Amygdala (tissue), 56 donors: ENCODE data around the gene ZNF226.
A peak's percentile ranks its signal among the peaks of the same experiment; 100 is the strongest.
"Not testable (repeated sequence)": the region's sequence is repeated elsewhere in the genome, so short reads cannot be mapped to it uniquely, and the experiment has no call there.

Experiments
- DNase-seq, 56 donors: peaks; one replicate each; lab custom pipeline; 2025; lab: John Stamatoyannopoulos, UW

The ZNF226 gene

DNA sequence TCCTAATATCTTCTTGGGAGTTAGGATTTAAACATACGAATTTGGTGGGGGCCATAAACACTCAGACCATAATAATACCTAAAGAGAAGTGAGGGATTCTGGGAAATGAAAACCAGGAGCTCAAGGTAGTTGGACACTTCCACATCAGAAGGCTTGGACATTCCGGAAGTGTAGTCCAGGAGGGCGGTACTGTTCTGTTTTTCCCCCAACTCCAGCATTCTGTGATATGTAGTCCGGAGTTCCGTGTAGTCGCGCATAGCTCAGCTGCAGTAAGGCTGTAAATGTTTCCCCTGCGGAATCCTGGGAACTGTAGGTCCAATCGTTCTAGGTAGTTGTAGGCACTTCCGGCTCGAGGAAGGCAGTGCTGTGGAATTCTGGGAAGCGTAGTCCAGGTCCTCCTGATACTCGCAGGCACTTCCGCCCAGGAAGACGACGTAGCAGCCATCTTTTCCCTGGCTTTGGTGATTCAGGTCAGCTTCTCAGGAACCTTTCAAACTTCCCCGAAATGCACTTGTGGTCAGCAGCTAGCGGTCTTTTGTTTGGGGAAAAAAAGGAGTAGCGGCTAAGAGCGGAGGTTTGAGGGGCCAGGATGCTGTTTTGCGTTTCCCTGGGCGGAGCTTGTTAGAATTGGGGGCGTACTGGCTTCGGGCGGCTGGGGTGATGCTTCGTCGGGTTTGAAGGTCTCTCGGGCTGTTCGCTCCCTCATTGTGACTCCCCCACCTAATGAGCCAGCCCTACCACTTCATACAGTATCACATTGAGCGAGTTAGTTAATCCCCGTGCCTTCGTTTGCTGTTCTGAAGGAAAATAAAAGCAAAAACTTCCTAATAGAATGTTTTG lies at the start of gene ZNF226:
ZNF226 (plus strand) TSS at position 428 of the 840 bp plus-strand sequence. CDS start 4,981 bp downstream, outside the sequence.
- DNase-seq: peak; percentile 45 to 99 (median 92)

DNA sequence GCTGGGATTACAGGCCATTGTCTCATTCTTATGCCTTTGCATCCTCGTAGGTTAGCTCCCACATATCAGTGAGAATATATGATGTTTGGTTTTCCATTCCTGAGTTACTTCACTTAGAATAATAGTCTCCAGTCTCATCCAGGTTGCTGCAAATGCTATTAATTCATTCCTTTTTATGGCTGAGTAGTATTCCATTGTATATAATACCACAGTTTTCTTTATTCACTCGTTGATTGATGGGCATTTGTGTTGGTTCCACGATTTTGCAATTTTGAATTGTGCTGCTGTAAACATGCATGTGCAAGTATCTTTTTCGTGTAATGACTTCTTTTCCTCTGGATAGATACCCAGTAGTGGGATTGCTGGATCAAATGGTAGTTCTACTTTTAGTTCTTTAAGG lies 43.7 kb upstream of the ZNF226 start:
- not testable (repeated sequence) for DNase-seq

DNA sequence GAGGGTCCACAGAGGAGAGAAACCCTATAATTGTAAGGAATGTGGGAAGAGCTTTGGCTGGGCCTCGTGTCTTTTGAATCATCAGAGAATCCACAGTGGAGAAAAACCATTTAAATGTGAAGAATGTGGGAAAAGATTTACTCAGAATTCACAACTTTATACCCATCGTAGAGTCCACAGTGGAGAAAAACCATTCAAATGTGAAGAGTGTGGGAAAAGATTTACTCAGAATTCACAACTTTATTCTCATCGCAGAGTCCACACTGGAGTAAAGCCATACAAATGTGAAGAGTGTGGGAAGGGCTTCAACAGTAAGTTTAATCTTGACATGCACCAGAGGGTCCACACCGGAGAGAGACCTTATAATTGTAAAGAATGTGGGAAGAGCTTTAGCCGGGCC lies 32.9 kb upstream of the ZNF226 start:
- no peak for DNase-seq

DNA sequence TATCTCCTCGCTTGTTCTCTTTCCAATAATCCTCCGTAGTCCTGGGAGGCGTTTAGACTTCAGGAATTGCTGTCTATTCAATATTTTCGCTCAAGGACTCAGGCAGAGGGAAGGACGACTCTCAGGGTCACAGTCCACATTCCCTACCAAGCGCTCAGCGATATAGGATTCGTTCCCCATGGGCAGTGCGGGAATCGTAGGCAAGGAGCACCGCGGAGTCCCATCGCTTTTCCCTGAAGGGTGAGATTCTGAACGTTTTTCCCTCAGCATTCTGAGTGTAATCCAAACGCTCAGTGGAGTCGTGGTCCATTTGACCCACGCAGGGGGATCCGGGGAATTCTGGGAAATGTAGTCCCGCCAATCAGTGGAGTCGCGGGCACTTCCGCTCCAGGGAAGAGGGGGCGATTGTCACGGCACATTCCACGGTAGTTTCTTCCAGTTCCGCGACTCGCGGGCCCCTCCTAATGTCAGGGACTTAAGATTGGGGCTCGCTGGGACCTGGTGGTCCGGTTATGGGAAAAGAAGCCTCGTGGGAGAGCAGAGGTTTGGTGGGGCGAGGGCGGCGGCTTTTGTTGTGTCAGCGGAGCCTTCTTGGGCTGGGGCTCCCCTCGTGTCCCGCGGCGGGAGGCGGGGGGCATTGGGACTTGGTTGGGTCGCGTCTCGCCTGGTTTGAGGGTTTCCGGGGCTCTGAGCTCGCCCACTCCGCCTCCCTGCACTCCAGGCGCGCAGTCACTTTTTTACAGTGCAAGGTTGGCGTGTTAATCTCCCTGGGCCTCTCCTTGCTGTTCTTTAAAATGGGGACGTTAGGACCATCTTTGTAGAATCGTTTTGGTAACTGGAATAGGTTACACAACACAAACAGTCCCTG lies 23.5 kb upstream of the ZNF226 start, which contains the start of gene ZNF234:
ZNF234 (plus strand) TSS at position 364 of the 868 bp plus-strand sequence. CDS start 3,079 bp downstream, outside the sequence.
- peak; percentile 24 to 93 (median 80) for DNase-seq

DNA sequence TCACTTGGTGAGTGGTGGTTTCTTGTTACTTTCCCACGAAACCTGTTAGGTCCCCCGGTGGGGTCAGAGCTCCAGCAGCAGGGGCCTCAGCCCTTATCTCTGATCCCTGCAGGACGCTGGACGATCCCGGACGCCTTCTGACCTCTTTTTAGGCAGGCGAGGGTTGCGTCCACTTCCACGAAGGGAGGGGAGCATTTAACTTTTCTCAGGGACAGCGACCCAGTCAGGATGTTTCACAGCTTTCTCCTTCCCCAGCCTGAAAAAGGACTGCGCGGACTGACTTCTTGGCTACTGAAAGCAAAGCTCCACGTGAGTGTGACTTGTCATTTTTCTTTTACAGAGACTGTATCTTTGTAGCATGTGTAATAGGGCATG lies 22.9 kb upstream of the ZNF226 start:
- peak in 4 of 56 donors; percentile 3 to 20 (median 10) for DNase-seq

DNA sequence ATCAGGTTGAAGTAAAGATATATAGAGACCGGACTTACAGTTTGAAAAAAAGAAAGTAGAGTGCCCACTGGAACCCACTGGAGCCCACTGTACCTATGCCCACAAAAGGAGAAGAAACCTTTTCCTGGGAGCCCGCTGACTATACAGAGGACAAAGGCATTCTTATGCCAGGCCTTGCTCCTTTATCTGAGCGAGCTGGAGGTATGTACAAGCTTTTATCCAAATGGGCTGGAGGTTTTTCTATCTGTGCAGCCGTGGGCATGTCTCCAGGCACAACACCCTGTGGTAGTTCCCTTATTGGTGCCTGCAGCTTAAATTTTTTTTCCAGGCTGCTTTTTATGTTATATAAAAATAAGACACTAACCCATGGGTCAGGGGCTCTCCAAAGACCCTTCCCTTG lies 15.1 kb upstream of the ZNF226 start:
- DNase-seq: no peak

DNA sequence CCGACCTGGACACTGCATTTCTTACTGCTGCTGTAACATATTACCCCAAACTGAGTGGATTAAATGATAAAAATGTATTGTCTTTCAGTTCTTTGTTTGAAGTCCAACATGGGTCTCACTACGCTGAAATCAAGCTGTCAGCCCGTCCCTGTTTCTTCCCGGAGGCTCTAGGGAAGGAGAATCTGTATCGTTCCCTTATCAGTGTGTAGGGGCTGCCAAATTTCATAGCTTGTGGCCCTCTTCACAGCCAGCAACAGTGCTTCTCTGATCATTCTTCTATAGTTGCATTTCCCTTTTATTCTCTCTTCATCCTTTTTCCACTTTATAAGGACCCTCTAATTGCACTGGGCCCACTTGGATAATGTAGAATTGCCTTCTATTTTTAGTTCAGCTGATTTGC lies 13.4 kb upstream of the ZNF226 start:
- DNase-seq: no peak

DNA sequence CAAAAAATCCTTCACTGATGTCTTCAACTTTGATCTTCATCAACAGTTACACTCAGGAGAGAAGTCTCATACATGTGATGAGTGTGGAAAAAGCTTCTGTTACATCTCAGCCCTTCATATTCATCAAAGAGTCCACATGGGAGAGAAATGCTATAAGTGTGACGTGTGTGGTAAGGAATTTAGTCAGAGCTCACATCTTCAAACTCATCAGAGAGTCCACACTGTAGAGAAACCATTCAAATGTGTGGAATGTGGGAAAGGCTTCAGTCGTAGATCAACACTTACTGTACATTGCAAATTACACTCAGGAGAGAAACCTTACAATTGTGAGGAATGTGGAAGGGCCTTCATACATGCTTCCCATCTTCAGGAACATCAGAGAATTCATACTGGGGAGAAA lies 8.4 kb upstream of the ZNF226 start:
- no peak for DNase-seq

DNA sequence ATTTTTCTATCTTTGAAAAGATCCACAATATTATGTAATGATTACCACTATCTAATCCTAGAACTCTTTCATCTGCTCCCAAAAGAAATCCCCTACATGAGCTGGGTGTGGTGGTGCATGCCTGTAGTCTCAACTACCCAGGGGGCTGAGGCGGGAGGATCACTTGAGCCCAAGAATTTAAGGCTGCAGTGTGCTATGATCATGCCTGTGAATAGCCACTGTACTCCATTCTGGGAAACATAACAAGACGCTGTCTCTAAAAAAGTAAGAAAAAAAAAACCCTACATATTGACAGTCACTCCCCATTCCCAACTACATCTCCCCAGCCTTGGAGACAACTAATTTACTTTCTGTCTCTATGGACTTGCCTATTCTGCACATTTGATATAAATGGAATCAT lies 1.1 kb upstream of the ZNF226 start:
- no peak for DNase-seq

DNA sequence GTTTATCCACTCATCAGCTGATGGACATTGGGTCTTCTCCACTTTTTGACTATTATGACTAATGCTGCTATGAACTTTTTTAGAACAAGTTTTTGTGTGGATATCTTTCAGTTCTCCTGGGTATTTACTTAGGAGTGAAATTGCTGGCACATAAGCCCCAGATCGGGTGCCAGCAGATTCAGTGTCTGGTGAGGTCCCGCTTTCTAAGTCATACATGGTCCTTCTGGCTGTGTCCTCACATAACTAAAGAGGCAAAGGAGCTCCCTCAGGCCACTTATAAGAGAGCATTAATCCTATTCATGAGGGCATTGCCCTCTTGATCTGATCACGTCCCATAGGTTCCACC lies 600 bp upstream of the ZNF226 start:
- peak in 2 of 56 donors; percentile 12 to 30 for DNase-seq

DNA sequence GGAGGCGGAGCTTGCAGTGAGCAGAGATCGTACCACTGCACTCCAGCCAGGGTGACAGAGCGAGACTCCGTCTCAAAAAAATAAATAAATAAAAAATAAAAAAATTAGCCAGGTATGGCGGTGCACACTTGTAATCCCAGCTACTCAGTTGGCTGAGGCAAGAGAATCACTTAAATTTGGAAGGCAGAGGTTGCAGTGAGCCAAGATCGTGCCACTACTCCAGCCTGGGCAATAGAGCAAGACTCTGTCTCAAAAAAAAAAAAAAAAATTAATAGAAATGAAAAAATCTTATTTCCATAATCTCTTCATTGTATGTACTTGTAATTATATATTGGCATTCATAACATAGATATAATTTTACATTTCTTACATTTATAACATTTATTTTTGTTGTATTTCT lies 5.8 kb downstream of the ZNF226 start:
- not testable (repeated sequence) for DNase-seq

DNA sequence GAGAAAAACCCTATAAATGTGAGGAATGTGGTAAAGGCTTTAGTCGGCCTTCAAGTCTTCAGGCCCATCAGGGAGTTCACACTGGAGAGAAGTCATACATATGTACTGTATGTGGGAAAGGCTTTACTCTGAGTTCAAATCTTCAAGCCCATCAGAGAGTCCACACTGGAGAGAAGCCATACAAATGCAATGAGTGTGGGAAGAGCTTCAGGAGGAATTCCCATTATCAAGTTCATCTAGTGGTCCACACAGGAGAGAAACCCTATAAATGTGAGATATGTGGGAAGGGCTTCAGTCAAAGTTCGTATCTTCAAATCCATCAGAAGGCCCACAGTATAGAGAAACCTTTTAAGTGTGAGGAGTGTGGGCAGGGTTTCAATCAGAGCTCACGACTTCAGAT lies 11.7 kb downstream of the ZNF226 start:
- no peak for DNase-seq

DNA sequence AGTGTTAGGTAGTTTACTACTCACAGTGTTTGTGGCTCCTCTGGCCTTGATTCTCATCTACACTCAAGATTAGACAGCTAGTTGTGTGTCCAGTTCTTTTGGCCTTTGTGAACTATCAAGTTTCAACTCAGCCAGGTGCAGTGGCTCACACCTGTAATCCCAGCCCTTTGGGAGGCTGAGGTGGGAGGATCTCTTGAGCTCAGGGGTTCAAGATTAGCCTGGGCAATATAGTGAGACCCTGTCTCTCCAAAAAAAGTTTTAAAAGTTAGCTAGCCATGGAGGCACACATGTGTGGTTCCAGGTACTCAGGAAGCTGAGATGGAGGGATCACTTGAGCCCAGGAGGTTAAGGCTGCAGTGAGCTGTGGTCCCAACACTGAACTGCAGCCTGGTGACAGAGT lies 16.1 kb downstream of the ZNF226 start:
- DNase-seq: no peak

DNA sequence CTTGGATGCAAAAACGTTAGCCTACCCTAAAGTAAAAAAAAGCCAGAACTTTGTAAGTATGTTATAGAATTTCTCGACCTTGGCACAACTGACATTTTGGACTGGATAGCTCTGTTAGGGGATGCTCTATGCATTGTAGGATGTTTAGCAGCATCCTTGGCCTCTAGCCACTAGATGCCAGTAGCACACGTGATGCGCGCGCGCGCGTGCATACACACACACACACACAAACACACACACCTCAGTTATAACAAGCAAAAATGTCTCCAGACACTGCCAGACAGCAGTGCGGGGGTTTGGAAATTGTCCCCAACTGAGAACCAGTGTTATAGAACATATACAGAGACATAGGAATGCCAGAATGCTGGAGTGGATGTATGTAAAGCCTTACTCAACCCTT lies 17.2 kb downstream of the ZNF226 start:
- no peak for DNase-seq

DNA sequence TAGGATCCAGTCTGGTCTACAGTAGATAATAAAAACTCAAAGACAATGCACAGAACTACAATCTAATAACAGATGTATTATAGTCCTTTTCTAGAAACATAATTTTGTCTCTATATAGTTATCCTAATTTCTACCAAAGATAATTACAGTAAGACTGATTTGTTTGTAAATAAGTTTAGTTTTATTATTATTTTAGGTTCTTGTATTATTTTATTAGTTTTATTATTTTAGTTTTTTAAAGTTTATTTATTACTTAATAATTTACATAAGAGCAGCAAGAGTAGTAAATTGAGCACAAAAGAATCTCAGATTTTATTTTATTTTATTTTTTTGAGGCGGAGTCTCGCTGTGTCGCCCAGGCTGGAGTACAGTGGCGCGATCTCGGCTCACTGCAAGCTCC lies 25.1 kb downstream of the ZNF226 start:
- no peak for DNase-seq

DNA sequence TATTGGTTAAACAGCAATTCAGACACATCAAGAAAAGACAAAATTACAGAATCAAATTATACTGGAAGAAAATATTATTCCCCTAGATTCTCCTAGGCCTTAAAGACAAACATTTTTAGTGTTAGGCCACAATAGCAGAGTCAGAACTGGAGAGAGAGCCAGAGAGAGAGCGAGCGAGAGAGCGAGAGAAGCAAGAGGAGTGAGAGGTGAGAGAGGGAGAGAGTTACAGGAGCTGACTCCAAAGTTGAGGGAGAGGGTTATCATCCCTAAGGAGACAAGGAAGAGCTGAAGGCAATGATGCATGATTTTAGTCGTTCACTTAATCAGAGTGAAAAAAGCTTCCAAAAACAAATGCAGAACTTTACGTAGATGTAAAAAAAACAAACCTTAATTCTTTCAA lies 27.2 kb downstream of the ZNF226 start:
- no peak for DNase-seq

DNA sequence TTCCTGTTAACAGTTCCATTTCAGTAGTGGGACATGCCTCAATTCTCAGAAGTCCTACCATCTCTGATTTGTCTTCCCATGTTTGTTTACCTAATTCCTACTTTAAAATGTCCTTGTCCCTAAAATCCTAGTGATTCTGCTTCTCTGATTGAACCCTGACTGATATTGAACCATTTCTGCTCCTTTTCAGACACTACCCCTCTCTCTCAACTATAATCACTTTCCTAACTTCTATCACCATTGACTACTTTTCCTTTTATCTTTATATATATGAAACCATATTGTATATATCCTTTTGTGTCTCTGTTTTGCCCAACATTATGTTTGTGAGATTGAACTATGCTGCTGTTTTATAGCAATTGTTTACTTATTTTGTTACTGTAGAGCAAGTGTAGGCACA lies 31.9 kb downstream of the ZNF226 start:
- DNase-seq: no peak

DNA sequence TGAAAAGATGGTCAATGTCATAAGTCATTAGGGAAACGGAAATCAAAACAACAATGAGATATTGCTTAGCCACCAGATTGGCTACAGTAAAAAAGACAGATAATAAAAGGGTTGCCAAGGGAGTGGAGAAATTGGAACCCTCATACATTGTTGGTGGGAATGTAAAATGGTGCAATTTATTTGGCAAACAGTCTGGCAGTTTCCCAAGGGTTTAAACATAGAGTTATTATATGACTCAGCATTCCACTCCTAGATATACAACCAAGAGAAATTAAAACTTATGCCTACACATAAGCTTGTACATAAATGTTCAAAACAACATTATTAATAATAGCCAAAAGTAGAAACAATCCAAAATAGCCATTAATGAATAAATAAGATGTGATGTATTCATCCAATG lies 37.6 kb downstream of the ZNF226 start:
- no peak for DNase-seq

DNA sequence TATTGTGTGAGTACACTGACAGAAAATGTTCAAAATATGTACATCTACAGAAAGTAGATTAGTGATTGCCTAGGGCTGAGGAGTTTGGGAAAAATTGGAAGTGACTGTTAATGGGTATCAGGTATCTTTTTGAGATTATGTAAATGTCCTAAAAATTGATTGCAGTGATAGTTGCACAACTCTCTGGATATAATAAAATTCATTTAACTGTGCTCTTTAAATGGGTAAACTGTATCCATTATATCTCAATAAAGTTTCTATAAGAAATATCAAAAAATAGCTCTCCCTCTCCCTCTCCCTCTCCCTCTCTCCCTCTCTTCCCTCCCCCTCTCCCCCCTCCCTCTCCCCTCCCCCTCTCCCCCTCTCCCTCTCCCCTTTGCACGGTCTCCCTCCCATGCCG lies 38.1 kb downstream of the ZNF226 start:
- no peak for DNase-seq

DNA sequence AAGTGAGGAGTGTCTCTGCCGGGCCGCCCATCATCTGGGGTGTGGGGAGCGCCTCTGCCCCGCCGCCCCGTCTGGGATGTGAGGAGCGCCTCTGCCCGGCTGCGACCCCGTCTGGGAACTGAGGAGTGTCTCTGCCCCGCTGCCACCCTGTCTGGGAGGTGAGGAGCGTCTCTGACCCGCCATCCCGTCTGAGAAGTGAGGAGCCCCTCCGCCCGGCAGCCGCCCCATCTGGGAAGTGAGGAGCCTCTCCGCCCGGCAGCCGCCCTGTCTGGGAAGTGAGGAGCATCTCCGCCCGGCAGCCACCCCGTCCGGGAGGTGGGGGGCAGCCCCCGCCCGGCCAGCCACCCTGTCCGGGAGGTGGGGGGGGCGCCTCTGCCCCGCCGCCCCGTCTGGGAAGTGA lies 39.0 kb downstream of the ZNF226 start:
- DNase-seq: not testable (repeated sequence)

DNA sequence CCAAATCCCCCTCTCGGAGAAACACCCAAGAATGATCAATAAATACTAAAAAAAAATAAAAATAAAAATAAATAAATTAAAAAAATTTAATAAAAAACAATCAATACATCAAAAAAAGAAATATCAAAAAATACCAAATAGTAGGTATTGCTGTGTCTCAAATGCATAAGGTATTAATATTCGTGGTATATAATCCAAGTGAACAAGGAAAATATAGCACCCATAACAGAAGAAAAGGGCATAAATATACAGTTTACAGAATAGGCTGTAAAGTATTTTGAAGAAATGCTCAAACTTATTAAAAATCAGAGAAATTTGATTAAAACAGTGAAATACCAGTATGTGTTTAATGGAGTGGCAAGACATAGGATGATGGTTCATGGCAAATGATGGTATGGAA lies 39.9 kb downstream of the ZNF226 start:
- DNase-seq: no peak
